Lung (tissue), 12 donors: Measurements from ENCODE around the gene PRR7. TPM values are rescaled to one million over a fixed set of nuclear protein-coding genes. Genes with fewer than 3 reads are reported as not detected.

Experiments
- ATAC-seq: fragments of 200-7000 bp; cut with Tn5 transposase; one replicate; pipeline ENCODE4 v1.9.1; 2020; ENCODE audit warnings: moderate number of reproducible peaks; ENCODE audit not compliant: insufficient read depth, low FRiP score
- DNase-seq, 3 donors: peaks; one replicate each; pipeline ENCODE4 v3.0.0-alpha.2; 2013 to 2017
- H3K27ac ChIP-seq, 2 donors: one replicate each; pipeline ENCODE4 v1.5.1; 2013; ENCODE audit warnings: mild to moderate bottlenecking in 2 of 2, moderate library complexity in 2 of 2, control low read depth in 1 of 2, inconsistent platforms in 1 of 2, low read depth in 1 of 2, low read length in 1 of 2
- H3K27me3 ChIP-seq, 3 donors: one replicate each; pipeline ENCODE4 v1.5.1; 2013; ENCODE audit warnings: low read length in 2 of 3; ENCODE audit not compliant: control insufficient read depth in 3 of 3, insufficient read depth in 3 of 3
- H3K36me3 ChIP-seq, 4 donors: one replicate each; pipeline ENCODE4 v1.5.1; 2013; ENCODE audit warnings: low read length in 4 of 4, mild to moderate bottlenecking in 1 of 4, moderate library complexity in 1 of 4; ENCODE audit not compliant: control insufficient read depth in 4 of 4, insufficient read depth in 4 of 4
- H3K4me1 ChIP-seq, 5 donors: one replicate each; pipeline ENCODE4 v1.5.1; 2013; ENCODE audit warnings: low read length in 5 of 5, mild to moderate bottlenecking in 2 of 5, moderate library complexity in 1 of 5; ENCODE audit not compliant: control insufficient read depth in 5 of 5, insufficient read depth in 5 of 5
- H3K4me3 ChIP-seq: one replicate; pipeline ENCODE4 v1.5.1; 2013; ENCODE audit warnings: mild to moderate bottlenecking, control low read depth, moderate library complexity
- H3K9ac ChIP-seq, 2 donors: one replicate each; pipeline ENCODE4 v1.5.1; 2013; ENCODE audit warnings: low read length in 2 of 2, control low read depth in 1 of 2; ENCODE audit not compliant: insufficient read depth in 1 of 2
- H3K9me3 ChIP-seq, 4 donors: one replicate each; pipeline ENCODE4 v1.5.1; 2013; ENCODE audit warnings: low read length in 3 of 4, mild to moderate bottlenecking in 1 of 4, moderate library complexity in 1 of 4; ENCODE audit not compliant: control insufficient read depth in 4 of 4, insufficient read depth in 3 of 4
- WGBS, 2 donors: extraction: QIAGEN DNeasy Blood & Tissue Kit; methylation state at CpG; one replicate each; pipeline ENCODE4 v1.1.7; 2013; 5-methylcytosine and 5-hydroxymethylcytosine counted together
- polyA plus RNA-seq, 2 donors: library from polyadenylated mRNA; stranded (reverse); fragments of 200-250 nt; gene quantifications; one replicate each; pipeline ENCODE4 v1.2.1, GENCODE V29; 2013
- total RNA-seq, 2 donors: library from RNA; depleted of rRNA in 1 of 2; stranded (reverse); fragments of >200 nt in 1 of 2; gene quantifications; one replicate each; pipeline ENCODE4 v1.2.1, GENCODE V29; 2014 to 2021
- TF ChIP-seq, protein P1 (sequence below): IDR thresholded peaks from 2 replicates; pipeline ENCODE4 v1.5.1; 2012; ENCODE audit warnings: mild to moderate bottlenecking; ENCODE audit errors: control extremely low read depth, extremely low read depth
- donor health status: control.
- donor health status: control.
- donor health status: Bipolar disorder and iron deficiency.
- donor health status: healthy.
- donor health status: DM: yes; HTN: yes; CAD: no.

The PRR7 gene
- total and polyA plus RNA-seq, 4 donors: 1.9 to 7.2 (median 4.0) TPM

DNA sequence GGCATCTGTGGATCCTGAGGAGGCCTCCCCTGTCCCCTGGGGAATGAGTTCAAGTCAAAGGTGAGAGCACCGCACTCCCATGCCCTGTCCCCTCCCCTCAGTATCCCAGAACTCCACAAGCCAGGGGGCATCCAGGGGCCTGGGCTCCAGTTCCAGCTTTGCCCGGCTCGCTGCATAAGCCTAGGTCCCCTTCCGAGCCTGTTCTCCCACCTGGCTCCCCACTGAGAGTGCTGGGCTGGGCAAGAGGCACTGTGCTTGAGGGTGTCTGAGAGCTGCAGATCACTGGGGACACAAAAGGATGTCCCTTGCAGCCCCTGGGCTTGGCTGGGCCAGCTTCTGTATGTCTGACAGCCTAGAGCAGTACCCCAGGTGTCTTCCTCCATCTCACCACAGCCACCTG lies 58.5 kb downstream of the PRR7 start:
- Histone ChIP-seq H3K36me3 (peaks cover 0 to 8% (median 0%) of the 10 kb centered on the region in 4 donors), H3K27ac (no peak overlapping the region), H3K27me3 (no peaks in the 10 kb centered on the region), H3K9me3 (no peaks in the 10 kb centered on the region), H3K4me3 (no peak overlapping the region), H3K9ac (no peak overlapping the region), H3K4me1 (peaks cover 0 to 16% (median 0%) of the 10 kb centered on the region in 5 donors)
- ATAC-seq: no peak
- no peak for DNase-seq
- TF ChIP-seq, protein P1, sequence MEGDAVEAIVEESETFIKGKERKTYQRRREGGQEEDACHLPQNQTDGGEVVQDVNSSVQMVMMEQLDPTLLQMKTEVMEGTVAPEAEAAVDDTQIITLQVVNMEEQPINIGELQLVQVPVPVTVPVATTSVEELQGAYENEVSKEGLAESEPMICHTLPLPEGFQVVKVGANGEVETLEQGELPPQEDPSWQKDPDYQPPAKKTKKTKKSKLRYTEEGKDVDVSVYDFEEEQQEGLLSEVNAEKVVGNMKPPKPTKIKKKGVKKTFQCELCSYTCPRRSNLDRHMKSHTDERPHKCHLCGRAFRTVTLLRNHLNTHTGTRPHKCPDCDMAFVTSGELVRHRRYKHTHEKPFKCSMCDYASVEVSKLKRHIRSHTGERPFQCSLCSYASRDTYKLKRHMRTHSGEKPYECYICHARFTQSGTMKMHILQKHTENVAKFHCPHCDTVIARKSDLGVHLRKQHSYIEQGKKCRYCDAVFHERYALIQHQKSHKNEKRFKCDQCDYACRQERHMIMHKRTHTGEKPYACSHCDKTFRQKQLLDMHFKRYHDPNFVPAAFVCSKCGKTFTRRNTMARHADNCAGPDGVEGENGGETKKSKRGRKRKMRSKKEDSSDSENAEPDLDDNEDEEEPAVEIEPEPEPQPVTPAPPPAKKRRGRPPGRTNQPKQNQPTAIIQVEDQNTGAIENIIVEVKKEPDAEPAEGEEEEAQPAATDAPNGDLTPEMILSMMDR: no peak
- 95 to 100% methylated on average over 4 of the region's 4 CpGs for WGBS, 2 donors

Other genes with a start within 250 kb of the PRR7 start
- gene RAB24, start 143.1 kb upstream of the PRR7 start, total RNA-seq: 10 to 100 TPM; 25.9 to 29.5 TPM
- 10 to 100 TPM; 55.4 to 76.6 TPM for gene RAB24, start 143.1 kb upstream of the PRR7 start, polyA plus RNA-seq
- gene PRELID1, start 143.0 kb upstream of the PRR7 start, total RNA-seq: 100 to 1,000 TPM in 1 of 2 donors, 10 to 100 TPM in 1; 43.3 to 134 TPM
- gene PRELID1, start 143.0 kb upstream of the PRR7 start, polyA plus RNA-seq: 100 to 1,000 TPM; 133 to 236 TPM
- 1 to 10 TPM; 7.4 to 8.4 TPM for gene MXD3, start 134.9 kb upstream of the PRR7 start, total RNA-seq
- 10 to 100 TPM; 17.5 to 29.0 TPM for gene MXD3, start 134.9 kb upstream of the PRR7 start, polyA plus RNA-seq
- gene LMAN2, start 95.1 kb upstream of the PRR7 start, total RNA-seq: 100 to 1,000 TPM; 179 to 183 TPM
- 100 to 1,000 TPM; 101 to 316 TPM for gene LMAN2, start 95.1 kb upstream of the PRR7 start, polyA plus RNA-seq
- 10 to 100 TPM in 1 of 2 donors, 1 to 10 TPM in 1; 9.3 to 28.8 TPM for gene RGS14, start 88.9 kb upstream of the PRR7 start, total RNA-seq
- 10 to 100 TPM; 17.3 to 32.8 TPM for gene RGS14, start 88.9 kb upstream of the PRR7 start, polyA plus RNA-seq
- not detected for gene SLC34A1, start 62.4 kb upstream of the PRR7 start, total RNA-seq
- gene SLC34A1, start 62.4 kb upstream of the PRR7 start, polyA plus RNA-seq: under 1 TPM in 1 of 2 donors, not detected in 1; 0.02 TPM
- not detected for gene PFN3, start 46.2 kb upstream of the PRR7 start, total RNA-seq
- gene PFN3, start 46.2 kb upstream of the PRR7 start, polyA plus RNA-seq: not detected
- 1 to 10 TPM in 1 of 2 donors, not detected in 1; 1.4 TPM for gene F12, start 37.2 kb upstream of the PRR7 start, total RNA-seq
- gene F12, start 37.2 kb upstream of the PRR7 start, polyA plus RNA-seq: 1 to 10 TPM; 1.3 to 1.7 TPM
- gene GRK6, start 20.1 kb upstream of the PRR7 start, total RNA-seq: 10 to 100 TPM; 22.4 to 58.1 TPM
- 10 to 100 TPM; 20.7 to 68.0 TPM for gene GRK6, start 20.1 kb upstream of the PRR7 start, polyA plus RNA-seq
- gene DBN1, start 26.8 kb downstream of the PRR7 start, total RNA-seq: 10 to 100 TPM; 36.5 to 38.3 TPM
- gene DBN1, start 26.8 kb downstream of the PRR7 start, polyA plus RNA-seq: 10 to 100 TPM; 18.7 to 24.1 TPM
- gene PDLIM7, start 50.8 kb downstream of the PRR7 start, total RNA-seq: 100 to 1,000 TPM in 1 of 2 donors, 10 to 100 TPM in 1; 49.2 to 124 TPM
- gene PDLIM7, start 50.8 kb downstream of the PRR7 start, polyA plus RNA-seq: 100 to 1,000 TPM in 1 of 2 donors, 10 to 100 TPM in 1; 65.5 to 102 TPM
- gene DOK3, start 63.0 kb downstream of the PRR7 start, total RNA-seq: 10 to 100 TPM; 15.6 to 73.5 TPM
- 100 to 1,000 TPM in 1 of 2 donors, 10 to 100 TPM in 1; 22.0 to 146 TPM for gene DOK3, start 63.0 kb downstream of the PRR7 start, polyA plus RNA-seq
- 10 to 100 TPM; 64.9 to 82.4 TPM for gene DDX41, start 70.1 kb downstream of the PRR7 start, total RNA-seq
- gene DDX41, start 70.1 kb downstream of the PRR7 start, polyA plus RNA-seq: 100 to 1,000 TPM in 1 of 2 donors, 10 to 100 TPM in 1; 63.2 to 110 TPM
- 10 to 100 TPM; 49.0 to 92.3 TPM for gene FAM193B, start 107.7 kb downstream of the PRR7 start, total RNA-seq
- 100 to 1,000 TPM in 1 of 2 donors, 10 to 100 TPM in 1; 70.5 to 139 TPM for gene FAM193B, start 107.7 kb downstream of the PRR7 start, polyA plus RNA-seq
- 100 to 1,000 TPM in 1 of 2 donors, 10 to 100 TPM in 1; 76.4 to 232 TPM for gene TMED9, start 145.4 kb downstream of the PRR7 start, total RNA-seq
- gene TMED9, start 145.4 kb downstream of the PRR7 start, polyA plus RNA-seq: 100 to 1,000 TPM; 133 to 325 TPM
- gene B4GALT7, start 153.3 kb downstream of the PRR7 start, total RNA-seq: 10 to 100 TPM; 14.3 to 40.0 TPM
- 10 to 100 TPM; 31.1 to 31.8 TPM for gene B4GALT7, start 153.3 kb downstream of the PRR7 start, polyA plus RNA-seq